ENCODE results near the gene DEFB128.
"Not testable (repeated sequence)": the region's sequence is repeated elsewhere in the genome, so short reads cannot be mapped to it uniquely, and the experiment has no call there.

Gene DEFB128

DNA sequence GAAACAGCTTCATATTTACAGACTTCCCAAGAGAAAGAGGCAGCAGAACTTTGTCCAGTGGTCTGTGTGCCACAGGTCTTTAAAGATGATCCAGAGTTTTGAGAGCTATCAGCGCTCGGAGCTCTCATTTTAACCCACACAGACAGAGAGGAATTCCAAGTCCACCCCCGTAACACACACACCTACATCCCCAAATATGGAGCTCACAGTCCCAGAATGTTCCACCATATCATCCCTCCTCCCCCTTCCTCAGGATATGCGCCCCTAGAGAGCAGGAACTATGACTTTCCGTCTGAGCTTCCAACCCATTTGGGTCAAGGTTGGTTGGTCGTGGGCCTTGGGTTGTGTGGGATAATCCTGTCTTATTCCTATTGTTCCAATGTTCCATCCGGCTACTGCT is at the start of gene DEFB128:
DEFB128 (minus strand) TSS at position 101 of the 400 bp plus-strand sequence; CDS start at position 13, 88 bp downstream.
- DNase-seq, result no peak

GRCh38 chr20:237929-238328 is 48.4 kb upstream of the DEFB128 start:
- no peak for DNase-seq

GRCh38 chr20:237489-237888 is 48.0 kb upstream of the DEFB128 start:
- DNase-seq, result no peak

GRCh38 chr20:235891-236290 is 46.4 kb upstream of the DEFB128 start:
- DNase-seq, result peak in 1 of 2 experiments; percentile 52

- no peak for DNase-seq
Observed at GRCh38 chr20:227439-228105, 38.1 kb upstream of the DEFB128 start.

- DNase-seq, result no peak
Observed at GRCh38 chr20:226958-227357, 37.4 kb upstream of the DEFB128 start, which contains the start of gene DEFB129. Gene DEFB129 (plus strand): TSS chr20:227258. CDS start chr20:227289, 31 bp downstream.

- not testable (repeated sequence) for DNase-seq
Observed at GRCh38 chr20:225879-226278, 36.4 kb upstream of the DEFB128 start.

- DNase-seq, result no peak
Observed at GRCh38 chr20:221258-221830, 31.8 kb upstream of the DEFB128 start.

DNA sequence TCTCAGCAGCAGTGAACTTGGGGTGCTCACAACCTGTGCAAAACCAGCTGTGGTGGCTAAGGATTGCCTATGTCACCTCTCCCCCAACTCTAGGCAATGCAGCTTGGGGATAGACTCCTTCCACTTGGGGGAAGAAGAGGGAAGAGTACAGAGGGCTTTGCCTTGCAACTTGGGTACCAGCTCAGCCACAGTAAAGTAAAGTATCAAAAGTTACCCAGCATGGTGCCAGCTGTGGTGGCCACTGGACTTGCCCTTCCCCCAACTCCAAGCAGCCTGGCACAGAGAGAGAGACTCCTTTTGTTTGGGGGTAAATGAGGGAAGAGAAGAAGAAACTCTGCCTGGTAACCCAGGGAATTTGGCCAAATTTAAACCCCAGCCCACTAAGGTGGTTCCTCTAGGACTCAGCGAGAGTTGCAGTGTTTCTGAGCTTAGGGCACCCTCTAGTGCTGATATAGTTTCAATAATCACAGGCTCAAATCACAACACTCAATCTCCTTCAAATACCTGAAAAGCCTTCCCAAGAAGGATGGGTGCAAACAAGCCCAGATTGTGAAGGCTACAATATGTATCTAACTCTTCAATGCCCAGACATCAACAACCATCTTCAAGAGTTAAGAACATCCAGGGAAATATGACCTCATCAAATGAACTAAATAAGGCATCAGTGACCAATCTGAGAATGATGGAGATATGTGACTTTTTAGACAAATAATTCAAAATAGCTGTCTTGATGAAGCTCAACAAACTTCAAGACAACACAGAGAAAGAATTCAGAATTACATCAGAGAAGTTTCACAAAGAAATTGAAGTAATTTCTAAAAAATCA is 30.0 kb upstream of the DEFB128 start:
- peak; percentile 34 to 63 for DNase-seq

- DNase-seq, result no peak
Observed at GRCh38 chr20:217266-217665, 27.8 kb upstream of the DEFB128 start.

GRCh38 chr20:215796-216195 is 26.3 kb upstream of the DEFB128 start:
- no peak for DNase-seq

DNA sequence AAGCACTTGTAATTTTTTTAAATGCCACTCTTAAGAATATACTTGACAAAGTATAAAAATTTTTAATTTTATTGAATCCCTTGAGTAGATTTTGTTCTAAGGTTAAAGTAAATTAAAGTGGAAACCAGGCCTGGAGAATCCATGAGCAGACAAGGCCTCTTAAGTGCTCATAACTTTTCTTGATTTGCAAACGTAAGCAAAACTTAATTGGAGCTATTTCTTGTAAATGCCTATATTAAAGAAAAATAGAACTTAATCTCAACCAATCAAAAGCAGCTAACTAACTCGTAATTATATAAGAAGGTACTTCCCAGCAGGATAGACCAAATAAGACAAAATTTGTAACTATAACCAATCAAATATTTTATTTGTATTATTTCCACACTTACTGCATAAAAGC is 24.9 kb upstream of the DEFB128 start:
- DNase-seq, result no peak

GRCh38 chr20:210809-211502 is 21.4 kb upstream of the DEFB128 start:
- DNase-seq, result no peak

DNA sequence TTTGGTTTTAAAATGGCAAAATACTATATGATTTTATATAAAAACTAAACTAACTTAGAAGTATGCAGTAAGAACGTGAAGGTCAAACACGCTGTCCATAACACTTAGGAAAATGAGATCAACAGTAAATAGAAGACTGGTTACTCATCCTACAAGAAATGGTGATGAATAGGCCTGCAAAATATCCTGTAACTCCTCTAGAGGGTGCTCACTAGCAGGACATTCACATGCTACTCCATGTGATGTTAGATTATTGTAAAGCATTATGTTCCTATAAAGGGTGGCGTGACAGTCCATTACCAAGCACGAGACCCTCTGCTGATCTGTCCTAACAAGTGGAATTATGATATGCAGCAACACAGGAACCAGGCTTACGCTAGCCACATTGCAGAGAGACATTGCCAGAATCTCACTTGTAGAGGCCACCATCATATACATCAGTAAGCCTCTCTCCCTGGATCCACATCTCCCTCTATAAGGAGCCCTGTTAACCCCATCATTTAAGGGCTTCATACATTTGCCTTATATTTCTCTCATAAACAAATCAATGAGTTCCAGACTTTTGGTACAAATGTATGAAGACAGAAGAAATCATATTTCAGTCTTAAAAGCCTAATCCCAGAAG is 19.5 kb upstream of the DEFB128 start:
- DNase-seq, result peak; percentile 44 to 79

- not testable (repeated sequence) for DNase-seq
Observed at GRCh38 chr20:203630-204029, 14.1 kb upstream of the DEFB128 start.

DNA sequence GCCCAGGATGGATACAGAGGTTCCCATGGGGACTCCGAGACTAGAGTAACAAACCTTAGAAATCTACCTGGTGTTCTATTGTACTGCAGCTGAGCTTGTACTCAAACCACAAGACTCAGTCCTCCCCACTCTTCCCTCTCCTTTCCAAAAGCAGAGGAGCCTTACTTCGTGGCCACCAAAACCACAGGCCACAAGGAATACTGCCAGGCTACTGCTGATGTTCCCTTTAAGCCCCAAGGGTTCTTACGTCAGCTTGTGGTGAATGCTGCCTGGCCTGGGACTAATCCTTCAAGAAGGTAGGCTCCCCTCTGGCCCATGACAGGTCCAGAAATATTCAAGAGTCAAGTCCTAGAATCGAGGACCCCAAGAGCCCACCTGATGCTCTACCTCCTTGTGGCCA is 10.5 kb upstream of the DEFB128 start:
- no peak for DNase-seq

DNA sequence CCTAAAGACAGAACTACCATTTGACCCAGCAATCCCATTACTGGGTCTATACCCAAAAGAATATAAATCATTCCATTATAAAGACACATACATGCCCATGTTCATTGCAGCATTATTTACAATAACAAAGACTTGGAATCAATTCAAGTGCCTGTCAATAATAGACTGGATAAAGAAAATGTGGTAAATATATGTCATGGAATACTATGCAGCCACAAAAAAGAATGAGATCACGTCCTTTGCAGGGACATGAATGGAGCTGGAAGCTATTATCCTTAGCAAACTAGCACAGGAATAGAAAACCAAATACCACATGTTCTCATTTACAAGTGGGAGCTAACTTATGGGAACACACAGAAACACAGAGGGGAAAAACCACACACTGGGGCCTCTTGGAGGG is 8.7 kb upstream of the DEFB128 start:
- no peak for DNase-seq

- no peak for DNase-seq
Observed at GRCh38 chr20:187733-188132, 1.8 kb downstream of the DEFB128 start.

DNA sequence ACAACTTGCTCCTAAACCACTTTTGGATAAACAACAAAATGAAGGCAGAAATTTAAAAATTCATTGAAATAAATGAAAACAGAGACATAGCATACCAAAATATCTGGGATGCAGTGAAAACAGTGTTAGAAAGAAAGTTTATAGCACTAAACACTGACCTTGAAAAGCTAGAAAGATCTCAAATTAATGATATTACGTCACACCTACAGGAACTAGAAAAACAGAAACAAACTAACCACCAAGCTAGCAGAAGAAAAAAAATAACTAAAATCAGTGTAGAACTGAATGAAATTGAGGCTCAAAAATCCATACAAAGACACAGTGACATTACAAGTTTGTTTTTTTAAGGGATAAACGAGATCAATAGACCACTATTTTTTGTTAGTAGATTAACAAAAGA is 5.2 kb downstream of the DEFB128 start:
- no peak for DNase-seq

DNA sequence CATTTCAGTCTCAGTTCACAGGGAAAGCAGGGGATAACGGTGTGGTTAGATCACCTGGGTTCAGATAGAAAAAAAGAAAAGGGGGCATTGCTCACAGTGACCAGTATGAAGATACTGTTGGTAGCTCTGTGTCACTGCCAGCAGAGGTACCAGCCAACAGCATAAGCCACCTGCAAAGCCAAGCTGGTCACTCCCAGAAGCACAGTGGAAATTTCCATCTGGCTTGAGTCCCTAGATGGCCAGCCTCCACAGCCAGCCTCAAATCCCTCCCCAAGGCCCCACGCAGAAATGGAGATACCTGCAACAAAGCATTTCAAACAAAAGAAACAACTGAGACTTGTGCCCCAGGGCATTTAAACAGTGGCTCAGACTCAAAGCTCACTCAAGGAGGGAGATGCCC is 20.6 kb downstream of the DEFB128 start:
- no peak for DNase-seq

DNA sequence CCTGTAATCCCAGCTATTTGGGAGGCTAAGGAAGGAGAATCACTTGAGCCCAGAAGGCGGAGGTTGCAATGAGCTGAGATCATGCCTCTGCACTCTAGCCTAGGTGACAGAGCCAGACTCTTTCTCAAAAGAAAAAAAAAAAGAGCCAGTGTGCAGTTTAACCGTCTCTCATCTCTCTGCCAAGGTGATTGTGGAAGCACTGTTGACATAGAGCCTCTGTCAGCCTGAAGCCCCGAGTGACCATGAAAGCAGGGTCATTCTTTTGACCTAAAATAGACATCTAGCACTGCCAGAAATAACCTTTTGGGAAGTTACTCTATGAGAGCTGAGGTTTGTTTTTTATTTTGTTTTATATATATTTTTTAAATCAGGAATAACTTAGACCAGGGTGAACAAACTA is 24.9 kb downstream of the DEFB128 start:
- no peak for DNase-seq

GRCh38 chr20:157154-157553 is 32.4 kb downstream of the DEFB128 start, which contains the start of gene DEFB127:
Gene DEFB127 (plus strand): TSS chr20:157454. CDS start chr20:157545, 91 bp downstream.
- peak; percentile 8 to 57 for DNase-seq

DNA sequence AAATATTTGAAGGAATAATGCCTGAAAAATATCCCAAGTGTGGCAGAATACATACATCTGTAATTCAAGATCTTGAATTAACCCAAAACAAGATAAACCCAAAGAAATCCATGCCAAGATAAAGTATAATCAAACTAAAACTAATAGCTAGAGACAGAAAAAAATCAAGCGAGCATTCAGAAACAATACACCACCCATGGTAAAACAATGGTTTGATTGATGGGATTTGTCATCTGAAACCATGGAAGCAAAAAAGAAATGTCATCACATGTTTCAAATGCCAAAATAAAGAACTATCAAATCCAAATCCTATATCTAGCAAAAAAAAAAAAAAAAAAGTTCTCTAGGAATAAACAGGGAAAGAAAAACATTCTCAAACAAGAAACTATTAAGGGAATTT is 37.4 kb downstream of the DEFB128 start:
- no peak for DNase-seq

All from NCI-H524 (cell line).